Activated naive CD4-positive, alpha-beta T cell treated with anti-CD3 and anti-CD28 coated beads for 36 hours (primary cell): ENCODE results near the gene PHOSPHO2. TPM values are rescaled to one million over a fixed set of nuclear protein-coding genes. Genes with fewer than 3 reads are reported as not detected.

Experiments used
- CTCF ChIA-PET: fragments of 350-600 bp; sonication (Branson Sonifier 250); formaldehyde crosslinking; loops from one replicate; lab custom pipeline; 2021; ENCODE audit warnings: antibody characterized with exemption; lab: Charles Lee
- DNase-seq: peaks from one replicate; pipeline ENCODE4 v3.0.0-alpha.2; 2020
- H3K27ac Mint-ChIP-seq: one replicate; pipeline ENCODE4 v1.8.0; 2021; ENCODE audit warnings: mild to moderate bottlenecking, mixed read lengths
- H3K27me3 Mint-ChIP-seq: one replicate; pipeline ENCODE4 v1.8.0; 2021; ENCODE audit warnings: low read depth, mixed read lengths
- H3K36me3 Mint-ChIP-seq: one replicate; pipeline ENCODE4 v1.8.0; 2021; ENCODE audit warnings: low read depth, mixed read lengths
- H3K4me1 Mint-ChIP-seq: one replicate; pipeline ENCODE4 v1.8.0; 2021; ENCODE audit warnings: low read depth, mixed read lengths
- H3K4me3 Mint-ChIP-seq: one replicate; pipeline ENCODE4 v1.8.0; 2021; ENCODE audit warnings: mild to moderate bottlenecking, moderate library complexity, mixed read lengths
- H3K9me3 Mint-ChIP-seq: one replicate; pipeline ENCODE4 v1.8.0; 2021; ENCODE audit warnings: mixed read lengths
- intact Hi-C: fragments of 100-400 bp; cut with micrococcal nuclease; formaldehyde crosslinking; loops from one replicate; pipeline ENCODE4 v1.15.1; 2023
- total RNA-seq, 2 experiments: library from RNA; stranded (reverse); gene quantifications; one replicate each; pipeline ENCODE4 v1.2.3, GENCODE V29; 2021

Gene PHOSPHO2
- total RNA-seq: 1 to 10 TPM; 1.2 TPM

DNA sequence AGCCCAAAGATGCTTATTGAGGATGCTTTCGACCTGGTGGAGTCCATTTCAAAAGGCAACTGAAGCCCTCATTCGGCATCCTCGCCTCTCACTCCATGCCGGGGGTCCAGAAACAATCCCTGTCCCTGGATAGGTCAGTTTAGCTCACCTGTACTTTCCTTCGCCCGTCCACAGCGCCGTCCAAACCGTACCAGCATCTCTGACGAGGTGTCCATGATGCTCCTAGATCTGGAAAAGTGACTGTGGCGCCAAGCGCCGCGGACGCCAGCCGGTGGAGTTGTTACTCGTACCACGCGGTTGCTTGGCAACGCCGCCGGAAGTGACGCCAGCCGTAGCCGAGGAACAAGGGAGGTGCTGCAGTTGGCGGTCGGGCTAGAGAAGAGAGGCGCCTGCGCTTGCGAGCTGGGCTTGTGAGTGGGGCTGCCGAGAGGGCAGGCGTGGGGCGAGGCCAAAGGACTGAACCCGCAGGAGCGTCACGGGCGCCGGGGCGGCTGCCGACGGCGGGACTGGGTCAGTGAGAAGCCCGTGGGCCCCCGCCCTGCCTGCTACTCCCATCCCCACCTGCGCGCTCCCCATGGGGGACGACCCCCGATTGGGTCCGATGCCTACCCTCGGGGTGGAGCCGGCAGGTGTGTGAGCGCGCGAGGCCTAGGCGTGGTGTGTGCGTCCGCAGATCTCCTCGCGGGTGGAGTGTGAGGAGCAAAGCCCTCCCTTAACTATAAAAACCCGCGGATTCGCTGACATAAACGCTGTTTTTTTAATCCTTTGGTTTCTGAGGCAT is at the start of gene PHOSPHO2, which contains the start of gene CFAP210:
TSS of gene PHOSPHO2 (plus strand) at position 357 of the 781 bp plus-strand sequence. CDS start 6,503 bp downstream, outside the sequence.
TSS of gene CFAP210 (minus strand) at position 293 of the 781 bp plus-strand sequence. CDS start at position 215, 78 bp downstream.
- Mint-ChIP-seq H3K4me3 (peak within 1 kb of the TSS; percentile 84), H3K9me3 (peaks cover 4% of the 10 kb centered on the region), H3K4me1 (peaks cover 13% of the 10 kb centered on the region), H3K36me3 (peaks cover 8% of the 10 kb centered on the region), H3K27me3 (no peaks in the 10 kb centered on the region), H3K27ac (peak within 1 kb of the TSS; percentile 71)
- intact Hi-C loops: loop anchor here (1.0 to 10.0 kb wide), 11 partner anchors 39 to 802 kb away; partner anchors contain the start of genes BBS5, FASTKD1, KLHL23 and LRP2
- peak; percentile 98 for DNase-seq
- CTCF ChIA-PET: no interaction called here

- no peak for DNase-seq
- intact Hi-C loops: loop anchor here (10.0 kb wide), 1 partner anchor 277 kb away; no protein-coding TSS in a partner anchor
- Mint-ChIP-seq H3K9me3 (no peaks in the 10 kb centered on the region), H3K27ac (no peak overlapping the region), H3K4me3 (no peak overlapping the region), H3K4me1 (no peaks in the 10 kb centered on the region), H3K36me3 (no peaks in the 10 kb centered on the region), H3K27me3 (peaks cover 6% of the 10 kb centered on the region)
- CTCF ChIA-PET: no interaction called here
Observed at GRCh38 chr2:169647496-169647895, 46.8 kb upstream of the PHOSPHO2 start.

- Mint-ChIP-seq H3K4me1 (no peaks in the 10 kb centered on the region), H3K9me3 (no peaks in the 10 kb centered on the region), H3K27ac (no peak overlapping the region), H3K36me3 (no peaks in the 10 kb centered on the region), H3K4me3 (no peak overlapping the region), H3K27me3 (peaks cover 11% of the 10 kb centered on the region)
- CTCF ChIA-PET: no interaction called here
- no peak for DNase-seq
- intact Hi-C loops: loop anchor here (10.0 kb wide), 1 partner anchor 276 kb away; no protein-coding TSS in a partner anchor
Observed at GRCh38 chr2:169649278-169649677, 45.0 kb upstream of the PHOSPHO2 start.

DNA sequence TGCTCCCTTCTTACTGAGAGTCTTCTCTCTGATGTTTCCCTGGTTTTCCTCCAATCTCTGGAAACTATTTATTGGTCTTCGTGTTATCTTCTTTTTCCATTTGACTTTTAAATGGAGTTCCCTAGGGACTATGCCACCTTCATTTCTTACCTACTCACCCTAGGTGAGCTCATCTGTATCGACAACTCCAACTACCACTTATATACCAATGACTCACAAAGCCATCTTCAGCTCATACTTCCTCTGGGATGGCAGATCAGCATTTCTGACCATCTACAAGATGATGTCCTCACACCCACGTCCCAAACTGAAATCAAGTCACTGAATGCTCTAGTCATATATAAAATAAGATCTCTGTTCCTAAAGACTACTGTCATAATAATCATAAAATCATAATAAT is 40.6 kb upstream of the PHOSPHO2 start:
- Mint-ChIP-seq H3K36me3 (no peaks in the 10 kb centered on the region), H3K27me3 (peaks cover 17% of the 10 kb centered on the region), H3K9me3 (no peaks in the 10 kb centered on the region), H3K4me3 (no peak overlapping the region), H3K27ac (no peak overlapping the region), H3K4me1 (no peaks in the 10 kb centered on the region)
- DNase-seq: no peak
- CTCF ChIA-PET: interaction anchor here (1.2 kb wide), 1 partner anchor 275 kb away, joined by 3 read pairs; no protein-coding TSS in a partner anchor
- intact Hi-C loops: no loop called here

DNA sequence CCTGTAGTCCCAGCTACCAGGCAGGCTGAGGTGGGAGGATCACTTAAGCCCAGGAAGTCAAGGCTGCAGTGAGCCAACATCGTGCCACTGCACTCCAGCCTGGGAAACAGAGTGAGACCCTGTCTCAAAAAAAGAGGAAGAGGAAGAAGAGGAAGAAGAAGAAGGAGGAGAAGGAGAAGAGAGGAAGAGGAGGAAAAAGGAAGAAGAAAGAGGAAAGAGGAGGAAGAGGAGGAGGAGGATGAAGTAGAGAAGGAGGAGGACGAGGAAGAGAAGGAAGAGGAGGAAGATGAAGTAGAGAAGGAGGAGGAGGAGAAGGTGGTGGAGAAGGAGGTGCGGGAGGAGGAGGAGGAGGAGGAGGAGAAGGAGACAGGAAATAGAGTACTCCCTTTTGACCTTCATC is 38.1 kb upstream of the PHOSPHO2 start:
- Mint-ChIP-seq H3K9me3 (no peaks in the 10 kb centered on the region), H3K27me3 (peaks cover 12% of the 10 kb centered on the region), H3K27ac (no peak overlapping the region), H3K36me3 (no peaks in the 10 kb centered on the region), H3K4me1 (no peaks in the 10 kb centered on the region), H3K4me3 (no peak overlapping the region)
- CTCF ChIA-PET: no interaction called here
- intact Hi-C loops: no loop called here
- no peak for DNase-seq

- DNase-seq: no peak
- Mint-ChIP-seq H3K36me3 (no peaks in the 10 kb centered on the region), H3K9me3 (no peaks in the 10 kb centered on the region), H3K4me3 (no peak overlapping the region), H3K27ac (no peak overlapping the region), H3K27me3 (peaks cover 8% of the 10 kb centered on the region), H3K4me1 (no peaks in the 10 kb centered on the region)
- CTCF ChIA-PET: no interaction called here
- intact Hi-C loops: no loop called here
Observed at GRCh38 chr2:169658877-169659276, 35.4 kb upstream of the PHOSPHO2 start.

GRCh38 chr2:169659320-169659719 is 34.9 kb upstream of the PHOSPHO2 start:
- peaks cover 8% of the 10 kb centered on the region for H3K27me3 Mint-ChIP-seq
- no peaks in the 10 kb centered on the region for H3K36me3 Mint-ChIP-seq
- H3K4me3 Mint-ChIP-seq: no peak overlapping the region
- no peaks in the 10 kb centered on the region for H3K9me3 Mint-ChIP-seq
- intact Hi-C loops: no loop called here
- CTCF ChIA-PET: no interaction called here
- no peaks in the 10 kb centered on the region for H3K4me1 Mint-ChIP-seq
- DNase-seq: no peak
- H3K27ac Mint-ChIP-seq: no peak overlapping the region

- intact Hi-C loops: no loop called here
- Mint-ChIP-seq H3K4me1 (no peaks in the 10 kb centered on the region), H3K36me3 (no peaks in the 10 kb centered on the region), H3K4me3 (no peak overlapping the region), H3K27me3 (peaks cover 2% of the 10 kb centered on the region), H3K9me3 (no peaks in the 10 kb centered on the region), H3K27ac (no peak overlapping the region)
- no peak for DNase-seq
- CTCF ChIA-PET: no interaction called here
Observed at GRCh38 chr2:169661265-169661664, 33.0 kb upstream of the PHOSPHO2 start.

- no peak overlapping the region for H3K27ac Mint-ChIP-seq
- H3K4me1 Mint-ChIP-seq: no peaks in the 10 kb centered on the region
- H3K36me3 Mint-ChIP-seq: no peaks in the 10 kb centered on the region
- DNase-seq: no peak
- no peak overlapping the region for H3K4me3 Mint-ChIP-seq
- CTCF ChIA-PET: no interaction called here
- intact Hi-C loops: no loop called here
- no peaks in the 10 kb centered on the region for H3K9me3 Mint-ChIP-seq
- H3K27me3 Mint-ChIP-seq: peaks cover 2% of the 10 kb centered on the region
Observed at GRCh38 chr2:169662744-169663143, 31.5 kb upstream of the PHOSPHO2 start.

- CTCF ChIA-PET: no interaction called here
- Mint-ChIP-seq H3K36me3 (no peaks in the 10 kb centered on the region), H3K4me3 (no peak overlapping the region), H3K27me3 (peaks cover 2% of the 10 kb centered on the region), H3K9me3 (no peaks in the 10 kb centered on the region), H3K27ac (no peak overlapping the region), H3K4me1 (no peaks in the 10 kb centered on the region)
- intact Hi-C loops: no loop called here
- DNase-seq: no peak
Observed at GRCh38 chr2:169663247-169663646, 31.0 kb upstream of the PHOSPHO2 start.

DNA sequence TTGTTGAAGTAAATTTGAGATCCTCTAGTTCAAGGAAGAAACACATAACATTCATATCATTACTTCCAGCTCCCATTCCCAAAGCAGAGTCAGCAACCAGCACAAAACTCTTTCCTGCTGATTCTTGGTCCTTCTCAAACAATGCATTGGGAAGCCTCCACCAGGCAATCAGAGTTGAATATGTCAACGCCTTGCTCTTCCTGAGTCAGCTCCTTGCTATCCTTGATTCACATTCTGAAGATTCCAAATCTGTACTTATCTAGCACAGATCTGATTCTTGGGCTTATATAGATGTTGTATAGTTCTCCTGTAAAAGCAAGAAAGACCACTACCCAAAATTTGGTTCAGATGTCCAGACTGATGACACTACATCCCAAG is 29.7 kb upstream of the PHOSPHO2 start:
- CTCF ChIA-PET: interaction anchor here (0.7 kb wide), 1 partner anchor 313 kb away, joined by 4 read pairs; no protein-coding TSS in a partner anchor

GRCh38 chr2:169664978-169665930 is 29.0 kb upstream of the PHOSPHO2 start:
- CTCF ChIA-PET: interaction anchor here (0.7 kb wide), 1 partner anchor 313 kb away, joined by 4 read pairs; no protein-coding TSS in a partner anchor
- no peak for DNase-seq
- H3K4me1 Mint-ChIP-seq: no peaks in the 10 kb centered on the region
- H3K27ac Mint-ChIP-seq: no peak overlapping the region
- intact Hi-C loops: no loop called here
- peaks cover 2% of the 10 kb centered on the region for H3K27me3 Mint-ChIP-seq
- no peaks in the 10 kb centered on the region for H3K9me3 Mint-ChIP-seq
- H3K4me3 Mint-ChIP-seq: no peak overlapping the region
- no peaks in the 10 kb centered on the region for H3K36me3 Mint-ChIP-seq

More for the DNA sequence above, 29.7 kb upstream of the PHOSPHO2 start:
- Mint-ChIP-seq H3K27ac (no peak overlapping the region), H3K9me3 (no peaks in the 10 kb centered on the region), H3K4me3 (no peak overlapping the region), H3K36me3 (no peaks in the 10 kb centered on the region), H3K27me3 (peaks cover 2% of the 10 kb centered on the region), H3K4me1 (no peaks in the 10 kb centered on the region)
- no peak for DNase-seq
- intact Hi-C loops: no loop called here
